ENCODE data around the gene SORBS1. TPM values are rescaled to one million over a fixed set of nuclear protein-coding genes. Genes with fewer than 3 reads are reported as not detected.

SORBS1 gene
- total and polyA plus RNA-seq, 9 of the 15 experiments (the other 6 are each of a cell fraction or from before 2014, with no cell fraction given), result 2.0 to 13.3 (median 6.5) TPM

DNA sequence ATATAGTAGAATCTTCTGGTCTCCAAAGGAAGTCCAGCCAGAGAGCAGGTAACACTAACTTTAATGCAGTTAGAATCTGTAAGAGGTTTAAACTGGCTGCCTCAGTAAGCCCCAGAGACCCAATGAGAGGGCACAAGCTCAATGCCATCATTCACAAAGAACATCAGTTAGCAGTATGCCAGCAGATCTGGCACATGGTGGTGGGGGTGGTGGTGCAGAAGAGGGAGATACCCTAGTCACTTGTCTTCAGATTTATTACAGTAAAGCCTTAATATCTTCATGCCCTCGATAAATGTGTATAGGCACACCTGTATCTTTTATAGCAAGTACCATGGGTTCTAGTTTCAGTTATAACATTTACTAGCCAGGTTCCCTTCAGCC, 86.2 kb downstream of the SORBS1 start:
- Histone ChIP-seq H3K9ac (ENCODE audit: insufficient read depth in 1 of 2, low read depth in 2 of 2, low read length in 2 of 2) (no peak overlapping the region), H3K36me3 (ENCODE audit: control insufficient read depth, insufficient read depth, low read length) (no peaks in the 10 kb centered on the region), H3K27ac (ENCODE audit: extremely low read depth, low read depth, low read length) (no peak overlapping the region), H3K79me2 (ENCODE audit: control insufficient read depth, insufficient read depth, low read length) (no peaks in the 10 kb centered on the region), H2AFZ (ENCODE audit: low read depth, low read length) (no peak overlapping the region), H3K4me1 (replicated peaks in 1 of 2; ENCODE audit: control insufficient read depth in 2 of 2, insufficient read depth in 2 of 2, low read length in 2 of 2) (peaks cover 7 to 17% of the 10 kb centered on the region in 2 experiments; a peak in 3 of 5 replicates), H3K4me2 (ENCODE audit: insufficient read depth, low read length) (no peak overlapping the region), H4K20me1 (replicated peaks; ENCODE audit: control insufficient read depth, insufficient read depth, low read length) (no peaks in the 10 kb centered on the region), H3K9me3 (replicated peaks; ENCODE audit: control insufficient read depth, insufficient read depth, low read depth, low read length) (no peaks in the 10 kb centered on the region), H3K4me3 (no peak overlapping the region), H3K9me1 (ENCODE audit: control insufficient read depth, insufficient read depth, low read length) (no peaks in the 10 kb centered on the region), H3K27me3 (ENCODE audit: control insufficient read depth in 2 of 2, insufficient read depth in 2 of 2, low read length in 2 of 2) (no peaks in the 10 kb centered on the region)
- POLR2A ChIA-PET, result interaction anchor here (0.7 kb wide), 1 partner anchor 201 kb away, joined by 3 read pairs; no protein-coding TSS in a partner anchor
- intact Hi-C loops (cut with micrococcal nuclease) (no loop called here), in situ Hi-C loops (cut with MboI) (no loop called here)
- no peak for FAIRE-seq
- BruUV-seq (replicated peaks), result no TSS peak
- ATAC-seq, result no peak
- CTCF ChIA-PET (ENCODE audit: low intra/inter-chr PET ratio), result no interaction called here
- 75% methylated on average over 1 of the region's 1 CpG for WGBS (ENCODE audit: insufficient coverage, low coverage, missing lambda C conversion rate)
- DNase-seq (ENCODE audit: extremely low read depth in 1 of 4, low spot score in 3 of 4), result no peak
- TF ChIP-seq ZNF24 (IDR thresholded peaks at IDR 0.05), result no peak
- TF ChIP-seq PTBP1 (IDR thresholded peaks at IDR 0.05; ENCODE audit: low read depth, low read length), result no peak
- TF ChIP-seq E2F3 (CRISPR knock-in tag; IDR thresholded peaks at IDR 0.05), result no peak
- no peak for TF ChIP-seq SREBF1 (IDR thresholded peaks at IDR 0.05; ENCODE audit: borderline replicate concordance, low read depth, low read length)
- TF ChIP-seq EP400 (IDR thresholded peaks at IDR 0.05), result no peak
- TF ChIP-seq MBD2 (IDR thresholded peaks at IDR 0.05; ENCODE audit: borderline replicate concordance, low read depth), result no peak
- TF ChIP-seq SRSF1 (IDR thresholded peaks at IDR 0.05; ENCODE audit: low read depth, low read length), result no peak
- no peak for TF ChIP-seq RB1 (IDR thresholded peaks at IDR 0.05; ENCODE audit: low read depth)
- no peak for TF ChIP-seq TOE1 (IDR thresholded peaks at IDR 0.05; ENCODE audit: borderline replicate concordance)
- no peak for TF ChIP-seq TOE1 (CRISPR knock-in tag; IDR thresholded peaks at IDR 0.05; ENCODE audit: borderline replicate concordance, low read depth)
- TF ChIP-seq CBFA2T3 (IDR thresholded peaks at IDR 0.05), result no peak
- no peak for TF ChIP-seq PHB2 (IDR thresholded peaks at IDR 0.05; ENCODE audit: low read depth)
- no peak for TF ChIP-seq NUFIP1 (IDR thresholded peaks at IDR 0.05; ENCODE audit: partially characterized antibody)
- no peak for TF ChIP-seq BHLHE40 (IDR thresholded peaks at IDR 0.05; ENCODE audit: low read length)
- TF ChIP-seq SETDB1 (IDR thresholded peaks at IDR 0.05; ENCODE audit: low read length), result no peak
